ENCODE data around the gene RALGPS1. TPM values are rescaled to one million over a fixed set of nuclear protein-coding genes. Genes with fewer than 3 reads are reported as not detected.

Gene RALGPS1
- total RNA-seq, 4 donors from 2014 or later = 7.3 to 22.4 (median 15.4) TPM

- intact Hi-C loops (cut with DNase I; ENCODE audit: low total_unique reads) = no loop called here
- 90 to 92% methylated on average over 4 of the region's 4 CpGs for WGBS, 2 donors
- DNase-seq (ENCODE audit: low spot score in 2 of 2) = no peak
- H3K4me3 ChIP-seq (ENCODE audit: low read depth, poor library complexity, severe bottlenecking) = no peak overlapping the region
- no peak for TF ChIP-seq POLR2A (IDR thresholded peaks at IDR 0.05)
- TF ChIP-seq CTCF (IDR thresholded peaks at IDR 0.05) = no peak
Measured at GRCh38 chr9:127252410-127253318, 338.1 kb downstream of the RALGPS1 start.

GRCh38 chr9:127253446-127253845 is 338.9 kb downstream of the RALGPS1 start:
- TF ChIP-seq POLR2A (IDR thresholded peaks at IDR 0.05) (no peak), CTCF (IDR thresholded peaks at IDR 0.05) (no peak)
- no peak overlapping the region for H3K4me3 ChIP-seq (ENCODE audit: low read depth, poor library complexity, severe bottlenecking)
- intact Hi-C loops (cut with DNase I; ENCODE audit: low total_unique reads) = no loop called here
- WGBS, 2 donors = 92 to 95% methylated on average over 2 of the region's 2 CpGs
- DNase-seq (ENCODE audit: low spot score in 2 of 2) = no peak

- H3K4me3 ChIP-seq (ENCODE audit: low read depth, poor library complexity, severe bottlenecking) = no peak overlapping the region
- no peak for TF ChIP-seq CTCF (IDR thresholded peaks at IDR 0.05)
- TF ChIP-seq POLR2A (IDR thresholded peaks at IDR 0.05) = no peak
- intact Hi-C loops (cut with DNase I; ENCODE audit: low total_unique reads) = no loop called here
- no peak for DNase-seq (ENCODE audit: low spot score in 2 of 2)
Measured at GRCh38 chr9:127255692-127256091, 341.1 kb downstream of the RALGPS1 start.

GRCh38 chr9:127256324-127256723 is 341.7 kb downstream of the RALGPS1 start:
- intact Hi-C loops (cut with DNase I; ENCODE audit: low total_unique reads) = no loop called here
- DNase-seq (ENCODE audit: low spot score in 2 of 2) = no peak
- no peak overlapping the region for H3K4me3 ChIP-seq (ENCODE audit: low read depth, poor library complexity, severe bottlenecking)
- 86 to 91% methylated on average over 5 of the region's 5 CpGs for WGBS, 2 donors
- no peak for TF ChIP-seq POLR2A (IDR thresholded peaks at IDR 0.05)
- no peak for TF ChIP-seq CTCF (IDR thresholded peaks at IDR 0.05)

- no peak overlapping the region for H3K4me3 ChIP-seq (ENCODE audit: low read depth, poor library complexity, severe bottlenecking)
- intact Hi-C loops (cut with DNase I; ENCODE audit: low total_unique reads) = no loop called here
- WGBS, 2 donors = 81 to 87% methylated on average over 7 of the region's 7 CpGs
- DNase-seq (ENCODE audit: low spot score in 2 of 2) = no peak
- no peak for TF ChIP-seq POLR2A (IDR thresholded peaks at IDR 0.05)
- no peak for TF ChIP-seq CTCF (IDR thresholded peaks at IDR 0.05)
Measured at GRCh38 chr9:127258606-127259471, 344.3 kb downstream of the RALGPS1 start.

Data from lower leg skin (tissue), 4 donors.